Body of pancreas (tissue), 4 donors: Measurements from ENCODE around the gene POU5F2.

Source experiments
- CTCF ChIP-seq, 7 experiments: fragments of 450-650 bp in 4 of 7; fragments of 200-600 bp in 3 of 7; sonication (generic) in 3 of 7; IDR thresholded peaks; one replicate each; pipeline ENCODE4 v1.5.1; 2016 to 2019; ENCODE audit warnings: antibody characterized with exemption in 7 of 7
- POLR2A ChIP-seq, 3 donors: fragments of 450-650 bp; IDR thresholded peaks; one replicate each; pipeline ENCODE4 v1.6.1; 2016; ENCODE audit warnings: antibody characterized with exemption in 3 of 3, mild to moderate bottlenecking in 2 of 3

GRCh38 chr5:93716453-93716852, 24.9 kb downstream of the POU5F2 start:
- TF ChIP-seq POLR2A (IDR thresholded peaks at IDR 0.05), result no peak
- no peak for TF ChIP-seq CTCF (IDR thresholded peaks at IDR 0.05)
